Keratinocyte (primary cell): Measurements from ENCODE around the gene TAMALIN. TPM values are rescaled to one million over a fixed set of nuclear protein-coding genes. Genes with fewer than 3 reads are reported as not detected.

Experiments used
- DNase-seq: peaks from one replicate; pipeline ENCODE4 v3.0.0-alpha.2; 2011; ENCODE audit warnings: low read depth, missing footprints, low spot score
- FAIRE-seq: peaks from 2 replicates; lab custom pipeline; 2011; peaks lifted over from hg19 to GRCh38; lab: Jason Lieb, UNC
- H2AFZ ChIP-seq: 2 replicates; pipeline ENCODE4 v1.6.0; 2012; ENCODE audit warnings: low read length, control low read depth, inconsistent platforms; ENCODE audit not compliant: control insufficient read depth
- H3K27ac ChIP-seq: 2 replicates; pipeline ENCODE4 v1.5.1; 2011; ENCODE audit warnings: low read length; ENCODE audit not compliant: control insufficient read depth, insufficient read depth
- H3K27me3 ChIP-seq: 3 replicates; pipeline ENCODE4 v1.6.0; 2011; ENCODE audit warnings: low read length; ENCODE audit not compliant: control insufficient read depth, insufficient read depth; ENCODE audit errors: extremely low read depth
- H3K36me3 ChIP-seq, 2 experiments: 2 replicates in 1 of 2; 3 replicates in 1 of 2; pipeline ENCODE4 v1.5.1; 2011; ENCODE audit warnings: low read length in 2 of 2, mild to moderate bottlenecking in 1 of 2; ENCODE audit not compliant: control insufficient read depth in 2 of 2, insufficient read depth in 2 of 2; ENCODE audit errors: extremely low read depth in 1 of 2
- H3K4me1 ChIP-seq: 3 replicates; pipeline ENCODE4 v1.5.1; 2011; ENCODE audit warnings: low read length; ENCODE audit not compliant: control insufficient read depth, insufficient read depth; ENCODE audit errors: extremely low read depth
- H3K4me2 ChIP-seq: 3 replicates; pipeline ENCODE4 v1.6.0; 2011; ENCODE audit warnings: low read depth, low read length; ENCODE audit not compliant: control insufficient read depth, insufficient read depth; ENCODE audit errors: extremely low read depth
- H3K4me3 ChIP-seq, 3 experiments: fragments of 200-600 bp in 1 of 3; sonication (generic) in 1 of 3; 2 replicates in 2 of 3; 3 replicates in 1 of 3; pipeline ENCODE4 v1.5.1; 2011 to 2016; ENCODE audit warnings: low read length in 3 of 3, mild to moderate bottlenecking in 3 of 3, control low read depth in 2 of 3, inconsistent platforms in 1 of 3, low read depth in 1 of 3, mixed read lengths in 1 of 3, mixed run types in 1 of 3, moderate library complexity in 1 of 3; ENCODE audit not compliant: control insufficient read depth in 2 of 3, insufficient read depth in 2 of 3; ENCODE audit errors: extremely low read depth in 1 of 3
- H3K79me2 ChIP-seq: 2 replicates; pipeline ENCODE4 v1.6.0; 2012; ENCODE audit warnings: low read length; ENCODE audit not compliant: control insufficient read depth, insufficient read depth
- H3K9ac ChIP-seq: 3 replicates; pipeline ENCODE4 v1.6.0; 2011; ENCODE audit warnings: low read length; ENCODE audit not compliant: control insufficient read depth, insufficient read depth; ENCODE audit errors: extremely low read depth
- H3K9me1 ChIP-seq: 3 replicates; pipeline ENCODE4 v1.6.0; 2011; ENCODE audit warnings: low read length; ENCODE audit not compliant: control insufficient read depth, insufficient read depth; ENCODE audit errors: extremely low read depth
- H3K9me3 ChIP-seq: 2 replicates; pipeline ENCODE4 v1.5.1; 2012; ENCODE audit warnings: low read depth, low read length; ENCODE audit not compliant: control insufficient read depth
- H4K20me1 ChIP-seq: 3 replicates; pipeline ENCODE4 v1.6.0; 2011; ENCODE audit warnings: low read length; ENCODE audit not compliant: control insufficient read depth, insufficient read depth; ENCODE audit errors: extremely low read depth
- CTCF ChIP-seq, 3 experiments: IDR thresholded peaks in 1 of 3; conservative IDR thresholded peaks in 1 of 3; optimal IDR thresholded peaks in 1 of 3; 2 replicates in 2 of 3; 3 replicates in 1 of 3; pipeline versions ENCODE3 to v1.5.1; 2011; ENCODE audit warnings: low read length in 3 of 3, mild to moderate bottlenecking in 3 of 3, moderate library complexity in 2 of 3, control low read depth in 1 of 3, inconsistent platforms in 1 of 3; ENCODE audit not compliant: insufficient read depth in 2 of 3; ENCODE audit errors: extremely low read depth in 1 of 3
- EZH2 ChIP-seq: IDR thresholded peaks from one replicate; pipeline ENCODE4 v1.6.1; 2012; ENCODE audit warnings: inconsistent platforms, mild to moderate bottlenecking, low read length, moderate library complexity
- dilution Hi-C: fragments of 300-500 bp; cut with MboI; formaldehyde crosslinking; loops from one replicate; pipeline ENCODE4 v1.7.0; 2020; ENCODE audit warnings: low sequenced_read_pairs; ENCODE audit not compliant: extremely low pct_ligation_motif_present
- polyA plus RNA-seq, 5 experiments: library from polyadenylated mRNA; depleted of rRNA in 3 of 5; stranded (reverse) in 3 of 5; stranded (forward) in 1 of 5; unstranded in 1 of 5; fragments of >200 nt; gene quantifications; 1 replicate in 1 of 5; 2 replicates in 3 of 5; 3 replicates in 1 of 5; pipeline versions ENCODE4 v1.2.1 to v1.2.3, GENCODE V29; 2011 to 2012; ENCODE audit warnings: missing spikeins in 2 of 5, low read depth in 1 of 5, low replicate concordance in 1 of 5

TAMALIN gene
- polyA plus RNA-seq, 1 donor (not counting 4 experiments of a cell fraction or from before 2014, with no cell fraction given), result 0.54 TPM

GRCh38 chr12:51997136-51997535, 9.6 kb upstream of the TAMALIN start:
- Histone ChIP-seq H3K27me3 (no peaks in the 10 kb centered on the region), H3K79me2 (no peaks in the 10 kb centered on the region), H3K27ac (no peak overlapping the region), H3K4me3 (no peak overlapping the region), H3K9me1 (no peaks in the 10 kb centered on the region), H3K36me3 (peaks cover 14 to 24% of the 10 kb centered on the region in 2 experiments), H3K4me1 (no peaks in the 10 kb centered on the region), H2AFZ (no peak overlapping the region), H4K20me1 (no peaks in the 10 kb centered on the region), H3K9me3 (no peaks in the 10 kb centered on the region), H3K4me2 (no peak overlapping the region), H3K9ac (no peak overlapping the region)
- FAIRE-seq (no peak), DNase-seq (no peak)
- TF ChIP-seq CTCF (optimal IDR thresholded peaks at IDR 0.05 in 1 of 3, IDR thresholded peaks at IDR 0.05 in 1 of 3, conservative IDR thresholded peaks at IDR 0.05 in 1 of 3; ENCODE audit: extremely low read depth in 1 of 3, insufficient read depth in 2 of 3, low read length in 3 of 3) (no peak), EZH2 (no peak)
- dilution Hi-C loops, result no loop called here

GRCh38 chr12:52003016-52003550, 3.7 kb upstream of the TAMALIN start:
- H3K9ac ChIP-seq, result no peak overlapping the region

More at GRCh38 chr12:52003016-52003550, 3.7 kb upstream of the TAMALIN start:
- Histone ChIP-seq H3K4me1 (peaks cover 3% of the 10 kb centered on the region), H3K9me3 (no peaks in the 10 kb centered on the region), H3K79me2 (no peaks in the 10 kb centered on the region), H3K4me3 (no peak overlapping the region), H3K27ac (no peak overlapping the region), H2AFZ (no peak overlapping the region), H3K27me3 (peaks cover 28% of the 10 kb centered on the region), H3K9me1 (no peaks in the 10 kb centered on the region), H4K20me1 (peaks cover 7% of the 10 kb centered on the region), H3K36me3 (no peaks in the 10 kb centered on the region), H3K4me2 (no peak overlapping the region)
- no peak for FAIRE-seq
- dilution Hi-C loops, result no loop called here
- TF ChIP-seq EZH2 (no peak), CTCF (optimal IDR thresholded peaks at IDR 0.05 in 1 of 3, IDR thresholded peaks at IDR 0.05 in 1 of 3, conservative IDR thresholded peaks at IDR 0.05 in 1 of 3; ENCODE audit: extremely low read depth in 1 of 3, insufficient read depth in 2 of 3, low read length in 3 of 3) (no peak)
- no peak for DNase-seq
